ENCODE measurements around the gene CDKL2. TPM values are rescaled to one million over a fixed set of nuclear protein-coding genes. Genes with fewer than 3 reads are reported as not detected.

Gene CDKL2
- total and polyA plus RNA-seq, 2 of the 4 experiments (the other 2 are of a cell fraction) = 0.09 to 0.18 TPM

- Histone ChIP-seq H2AK9ac (replicated peaks; ENCODE audit: low read depth, low read length, poor library complexity) (no peak overlapping the region), H3K56ac (ENCODE audit: extremely low read depth, insufficient read depth, low read length) (no peak overlapping the region), H3K79me1 (ENCODE audit: low read depth in 1 of 2, low read length in 2 of 2) (peaks cover 3% of the 10 kb centered on the region in 2 experiments; a peak in 1 of 4 replicates), H2BK120ac (ENCODE audit: low read depth, low read length) (no peak overlapping the region), H3K4me3 (ENCODE audit: insufficient read depth, low read depth, low read length) (no peak overlapping the region), H3K4me2 (ENCODE audit: low read depth, low read length) (no peak overlapping the region), H4K91ac (ENCODE audit: insufficient read depth, low read depth, low read length) (no peak overlapping the region), H3K9ac (ENCODE audit: low read depth, low read length) (no peak overlapping the region), H2AFZ (replicated peaks; ENCODE audit: low read length, poor library complexity) (no peak overlapping the region), H3K14ac (replicated peaks; ENCODE audit: low read depth, low read length) (no peak overlapping the region), H4K8ac (ENCODE audit: low read depth in 2 of 2, low read length in 2 of 2) (no peak overlapping the region), H3K18ac (ENCODE audit: low read depth, low read length) (no peak overlapping the region), H3K36me3 (ENCODE audit: control insufficient read depth, insufficient read depth, low read length) (peaks cover 15% of the 10 kb centered on the region), H3K9me1 (ENCODE audit: insufficient read depth, low read length) (no peaks in the 10 kb centered on the region), H3K27ac (ENCODE audit: insufficient read depth, low read length) (no peak overlapping the region), H2AK5ac (ENCODE audit: low read depth, low read length) (no peak overlapping the region), H3K23ac (ENCODE audit: low read depth, low read length) (no peak overlapping the region), H3K27me3 (ENCODE audit: control insufficient read depth, insufficient read depth, low read length) (no peaks in the 10 kb centered on the region), H2BK5ac (ENCODE audit: low read depth, low read length, poor library complexity, severe bottlenecking) (no peak overlapping the region), H3K4me1 (ENCODE audit: control insufficient read depth, insufficient read depth, low read length) (no peaks in the 10 kb centered on the region), H3K4ac (ENCODE audit: low read depth, low read length) (no peak overlapping the region), H4K20me1 (ENCODE audit: insufficient read depth, low read length) (no peaks in the 10 kb centered on the region), H4K5ac (ENCODE audit: low read depth, low read length) (no peak overlapping the region), H2BK15ac (ENCODE audit: low read depth, low read length) (no peak overlapping the region), H3K9me3 (ENCODE audit: control insufficient read depth, insufficient read depth, low read length) (no peaks in the 10 kb centered on the region), H2BK20ac (ENCODE audit: low read depth, low read length) (no peak overlapping the region)
- dilution Hi-C loops (cut with HindIII; ENCODE audit: low sequenced_read_pairs, unreplicated experiment) (no loop called here), intact Hi-C loops (cut with micrococcal nuclease) (no loop called here), in situ Hi-C loops (cut with MboI; ENCODE audit: low sequenced_read_pairs) (no loop called here)
- CTCF ChIA-PET = interaction anchor here (0.6 kb wide), 1 partner anchor 550 kb away, joined by 3 read pairs; no protein-coding TSS in a partner anchor
- DNase-seq (no peak), ATAC-seq (ENCODE audit: low read depth) (no peak)
- WGBS, 2 experiments (ENCODE audit: extremely low coverage in 2 of 2, insufficient read length in 1 of 2) = no CpG with 5 or more reads among the region's 2 CpGs
- POLR2A ChIA-PET (ENCODE audit: unreplicated experiment) = no interaction called here
- no TSS peak for BruUV-seq (replicated peaks)
- TF ChIP-seq SMC3 (IDR thresholded peaks at IDR 0.05; ENCODE audit: low read depth, low read length) (no peak), FOS (IDR thresholded peaks at IDR 0.05; ENCODE audit: low read depth, low read length) (no peak), USF2 (IDR thresholded peaks at IDR 0.05; ENCODE audit: low read depth, low read length) (no peak), CEBPB (IDR thresholded peaks at IDR 0.05; ENCODE audit: low read depth, low read length) (no peak)
These were observed 99.6 kb downstream of the CDKL2 start for GRCh38 chr4:75530556-75531322.

Small RNAs within 50 kb of the gene (microRNA-seq; reads per million reads assigned to microRNA genes)
- gene RF00019 (ENCODE audit: insufficient read depth, insufficient read length) = not detected

Small RNAs within 50 kb of the gene (small RNA-seq; reads per million reads assigned to genes)
- 0 reads per million in 5 experiments for gene RF00019

Other genes with a start within 250 kb of the CDKL2 start
- 22.4 and 41.4 TPM in 2 replicates for gene RCHY1, start 116.1 kb downstream of the CDKL2 start, total RNA-seq (2012; rRNA removed)
- gene RCHY1, start 116.1 kb downstream of the CDKL2 start, polyA plus RNA-seq (2012; rRNA removed) = 12.9 and 20.1 TPM in 2 replicates
- gene THAP6, start 116.1 kb downstream of the CDKL2 start, total RNA-seq (2012; rRNA removed) = 7.0 and 12.8 TPM in 2 replicates
- 4.1 and 6.3 TPM in 2 replicates for gene THAP6, start 116.1 kb downstream of the CDKL2 start, polyA plus RNA-seq (2012; rRNA removed)
- not detected in 2 replicates for gene ODAPH, start 74.5 kb downstream of the CDKL2 start, total RNA-seq (2012; rRNA removed)
- gene ODAPH, start 74.5 kb downstream of the CDKL2 start, polyA plus RNA-seq (2012; rRNA removed) = not detected in 2 replicates
- 183 and 306 TPM in 2 replicates for gene G3BP2, start 42.9 kb upstream of the CDKL2 start, total RNA-seq (2012; rRNA removed)
- 63.3 and 80.5 TPM in 2 replicates for gene G3BP2, start 42.9 kb upstream of the CDKL2 start, polyA plus RNA-seq (2012; rRNA removed)
- 121 and 181 TPM in 2 replicates for gene USO1, start 94.0 kb upstream of the CDKL2 start, total RNA-seq (2012; rRNA removed)
- gene USO1, start 94.0 kb upstream of the CDKL2 start, polyA plus RNA-seq (2012; rRNA removed) = 48.1 and 63.7 TPM in 2 replicates

Data from IMR-90 (cell line).